ENCODE results near the gene GRIPAP1.
A peak's percentile ranks its signal among the peaks of the same experiment; 100 is the strongest.

GRIPAP1 gene

GRCh38 chrX:48958635-48959094, 43.4 kb downstream of the GRIPAP1 start:
- peak; percentile 66 for DNase-seq

DNA sequence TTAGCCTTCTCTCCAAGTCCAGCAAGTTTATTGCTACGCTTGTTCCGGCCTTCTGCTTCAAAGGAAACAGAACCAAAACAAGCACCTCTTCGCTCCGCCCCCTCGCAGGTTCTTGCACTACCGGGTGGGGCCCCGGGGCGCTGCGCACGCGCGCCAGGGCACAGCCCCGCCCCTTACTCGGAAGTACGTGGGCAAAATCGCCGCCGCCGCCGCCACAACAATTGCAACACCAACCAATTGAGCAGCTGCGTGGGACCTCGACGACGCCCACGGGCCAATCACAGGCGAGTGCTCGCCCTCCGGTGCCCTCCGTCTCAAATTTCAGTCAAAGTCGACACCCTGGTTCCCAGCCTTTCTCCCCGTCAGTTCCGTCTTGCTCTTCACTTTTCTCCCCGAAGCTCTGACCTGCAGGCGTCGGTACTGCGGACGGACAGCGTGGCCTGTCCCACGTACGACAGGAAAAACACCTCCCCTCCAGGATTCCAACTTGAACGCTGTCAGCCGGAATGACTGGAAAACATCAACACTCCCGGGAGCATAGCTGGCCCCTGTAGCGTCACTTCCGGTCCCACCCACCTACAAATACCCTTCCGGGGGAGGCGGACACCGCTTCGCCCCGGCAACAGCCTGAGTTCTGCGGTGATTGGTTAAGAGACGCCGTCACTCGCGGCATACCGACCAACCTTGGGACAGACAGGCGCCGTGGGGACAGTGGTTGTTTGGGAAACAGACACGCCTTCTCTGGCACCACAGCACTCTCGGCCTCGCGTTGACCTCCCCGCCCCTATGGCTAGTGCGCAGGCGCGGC, 44.0 kb downstream of the GRIPAP1 start:
- peak; percentile 91 for DNase-seq

GRCh38 chrX:48957477-48957826, 44.6 kb downstream of the GRIPAP1 start, which contains the start of gene OTUD5:
Gene OTUD5, minus strand, starts transcription at chrX:48957607. Its CDS starts 37 bp downstream, at chrX:48957570.
- no peak for DNase-seq

DNA sequence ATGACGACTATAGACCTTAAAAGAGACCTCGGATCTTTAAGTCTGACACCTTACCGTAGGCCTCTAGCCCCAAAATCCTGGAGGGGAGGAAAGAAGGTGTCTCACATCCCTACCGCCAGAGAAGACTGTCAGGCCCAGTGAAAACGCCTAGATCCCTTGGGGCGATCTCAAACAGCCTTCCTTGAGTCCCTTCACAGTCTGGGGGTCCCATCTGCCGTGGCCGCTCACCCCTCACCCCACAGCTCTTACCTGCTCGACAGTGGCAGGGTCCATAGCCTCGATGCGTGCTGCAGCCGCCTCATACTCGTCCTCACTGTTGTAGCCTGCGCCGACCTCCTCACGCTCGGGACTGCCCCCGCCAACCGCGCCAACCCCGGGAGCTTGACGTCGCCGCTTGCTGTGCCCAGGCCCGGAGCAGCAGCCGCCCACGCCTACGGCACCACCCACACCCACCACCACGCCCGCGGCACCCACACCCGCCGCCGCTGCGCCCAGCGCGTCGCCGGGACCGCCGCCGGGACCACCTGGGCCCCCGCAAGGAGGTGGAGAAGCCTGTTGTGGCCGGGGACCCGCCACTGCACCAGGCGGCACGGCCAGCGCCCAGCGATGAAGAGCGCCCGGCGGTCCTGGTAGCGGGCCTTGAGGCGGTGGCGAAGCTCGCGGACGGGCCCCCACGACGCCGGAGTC, 45.2 kb downstream of the GRIPAP1 start:
- DNase-seq, result peak; percentile 73

GRCh38 chrX:48948589-48948988, 53.5 kb downstream of the GRIPAP1 start:
- no peak for DNase-seq

- DNase-seq, result peak; percentile 79
Measured at GRCh38 chrX:48945517-48946348, 56.3 kb downstream of the GRIPAP1 start.

DNA sequence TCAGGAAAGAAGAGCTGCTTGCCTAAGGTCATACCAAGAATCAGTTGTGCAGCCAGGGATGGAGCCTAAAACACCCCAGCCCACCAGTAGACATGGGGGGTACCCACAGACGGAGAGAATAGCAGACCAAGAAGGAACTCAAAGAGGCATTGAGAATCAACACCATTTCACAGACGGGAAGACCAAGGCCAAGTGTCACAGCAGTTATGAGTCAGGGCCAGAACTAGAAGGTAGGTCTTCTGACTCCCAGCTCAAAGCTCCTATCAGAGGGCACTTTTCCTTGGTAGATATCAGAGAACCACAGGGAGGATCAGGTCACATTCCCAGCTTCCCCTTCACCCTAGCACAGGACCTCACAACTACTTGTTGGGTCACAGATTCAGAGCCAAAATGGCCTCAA, 59.2 kb downstream of the GRIPAP1 start:
- DNase-seq, result no peak

DNA sequence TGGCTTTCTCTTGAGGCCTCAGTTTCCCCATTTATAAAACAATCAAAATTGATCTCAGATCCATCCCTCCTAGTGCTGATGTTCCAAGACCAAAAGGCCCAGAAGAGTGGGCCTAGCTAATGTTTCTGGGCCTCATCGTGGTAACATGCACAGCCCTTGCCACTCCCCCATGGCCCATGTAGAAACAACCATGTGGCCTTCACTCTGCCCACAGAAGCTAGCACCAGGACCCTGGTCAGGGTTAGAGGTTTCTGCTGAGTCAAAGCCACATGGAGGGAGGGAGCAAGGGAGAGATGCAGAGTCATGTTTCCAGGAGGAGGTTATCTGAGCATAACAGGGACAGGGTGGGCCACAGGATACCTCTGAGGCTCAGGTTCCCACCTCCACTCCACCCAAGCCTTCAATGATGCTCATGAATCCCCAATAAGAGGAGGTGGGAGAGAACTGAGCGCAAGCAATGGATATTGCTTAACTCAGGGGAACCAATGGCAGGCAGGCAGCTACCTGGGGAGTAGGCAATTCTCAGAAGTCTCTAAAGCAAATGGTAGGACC, 61.6 kb downstream of the GRIPAP1 start:
- DNase-seq, result no peak

- DNase-seq, result peak; percentile 69
Measured at GRCh38 chrX:48939524-48940228, 62.4 kb downstream of the GRIPAP1 start.

DNA sequence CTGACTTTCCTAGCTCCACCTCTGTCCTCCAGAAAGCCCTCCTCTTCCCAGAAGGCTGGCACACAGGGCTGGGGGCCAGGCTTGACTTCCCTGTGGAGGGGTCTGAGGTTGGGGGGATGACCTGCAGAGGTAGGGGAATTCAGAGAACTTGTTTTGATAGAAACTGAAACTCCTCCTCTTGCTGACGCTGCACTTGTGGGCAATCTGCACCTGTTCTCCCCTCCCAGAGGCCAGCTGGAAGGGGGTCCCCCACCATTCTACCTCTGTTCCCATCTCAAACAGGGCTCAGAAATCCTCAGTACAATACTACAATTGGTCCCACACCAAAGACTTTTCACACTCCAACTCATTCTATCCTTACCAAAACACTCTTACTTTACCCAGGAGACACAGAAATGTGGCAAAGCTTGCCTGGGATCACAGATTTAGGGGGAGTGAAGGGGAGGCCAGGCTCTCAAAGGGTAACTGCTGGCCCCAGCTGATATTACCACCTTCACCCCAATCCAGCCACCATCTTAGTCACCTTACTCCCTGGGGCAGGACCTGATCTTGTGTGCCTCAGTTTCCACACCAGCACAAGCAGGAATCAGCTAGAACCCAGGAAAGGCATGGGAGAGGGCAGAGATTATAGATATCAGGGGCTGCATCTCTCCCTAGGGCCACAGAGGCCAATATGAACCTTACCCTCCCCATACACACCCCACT, 63.2 kb downstream of the GRIPAP1 start:
- DNase-seq, result peak; percentile 81

DNA sequence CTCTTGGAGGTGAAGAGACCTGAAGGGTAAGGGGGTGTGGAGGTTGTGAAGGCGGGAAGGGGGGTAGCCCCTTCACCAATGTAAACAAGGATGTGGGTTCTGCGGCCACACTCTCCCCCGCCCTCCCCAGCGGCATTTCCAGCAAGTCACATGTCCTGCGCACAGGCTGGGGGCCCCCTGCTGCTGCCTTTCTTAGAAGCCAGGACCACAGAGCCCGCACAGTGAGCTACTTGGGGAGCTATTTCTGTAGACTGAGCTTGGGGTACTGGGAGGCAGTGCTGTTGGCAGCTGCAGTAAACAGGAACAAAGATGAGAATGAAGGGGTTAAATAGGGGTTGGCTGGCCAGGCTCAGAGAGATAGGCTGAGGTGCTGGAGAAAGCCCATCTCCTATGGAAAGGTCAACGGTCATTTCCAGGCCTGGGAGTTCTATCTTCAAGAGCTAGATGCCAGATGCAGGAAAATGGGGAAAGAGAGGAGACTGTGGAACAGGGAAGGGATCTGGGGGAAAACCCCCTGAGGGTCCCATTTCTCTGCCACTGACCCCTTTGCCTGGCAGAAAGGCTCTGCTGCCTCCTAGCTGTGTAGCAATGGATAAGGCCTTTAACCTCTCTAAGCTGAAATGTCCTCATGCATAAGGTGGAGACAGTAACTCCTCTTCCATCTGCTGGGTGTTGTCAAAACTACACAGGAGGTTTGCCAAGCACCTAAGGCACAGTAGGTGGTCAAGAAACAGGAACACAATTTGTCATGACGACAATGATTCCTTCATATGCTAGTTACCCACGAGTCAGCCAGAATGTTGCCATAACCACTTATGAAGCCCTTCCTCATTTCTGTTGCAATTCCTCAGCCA, 64.8 kb downstream of the GRIPAP1 start:
- DNase-seq, result peak; percentile 94

- DNase-seq, result peak; percentile 67
Measured at GRCh38 chrX:48936429-48937053, 65.5 kb downstream of the GRIPAP1 start.

- no peak for DNase-seq
Measured at GRCh38 chrX:48935301-48935670, 66.8 kb downstream of the GRIPAP1 start.

DNA sequence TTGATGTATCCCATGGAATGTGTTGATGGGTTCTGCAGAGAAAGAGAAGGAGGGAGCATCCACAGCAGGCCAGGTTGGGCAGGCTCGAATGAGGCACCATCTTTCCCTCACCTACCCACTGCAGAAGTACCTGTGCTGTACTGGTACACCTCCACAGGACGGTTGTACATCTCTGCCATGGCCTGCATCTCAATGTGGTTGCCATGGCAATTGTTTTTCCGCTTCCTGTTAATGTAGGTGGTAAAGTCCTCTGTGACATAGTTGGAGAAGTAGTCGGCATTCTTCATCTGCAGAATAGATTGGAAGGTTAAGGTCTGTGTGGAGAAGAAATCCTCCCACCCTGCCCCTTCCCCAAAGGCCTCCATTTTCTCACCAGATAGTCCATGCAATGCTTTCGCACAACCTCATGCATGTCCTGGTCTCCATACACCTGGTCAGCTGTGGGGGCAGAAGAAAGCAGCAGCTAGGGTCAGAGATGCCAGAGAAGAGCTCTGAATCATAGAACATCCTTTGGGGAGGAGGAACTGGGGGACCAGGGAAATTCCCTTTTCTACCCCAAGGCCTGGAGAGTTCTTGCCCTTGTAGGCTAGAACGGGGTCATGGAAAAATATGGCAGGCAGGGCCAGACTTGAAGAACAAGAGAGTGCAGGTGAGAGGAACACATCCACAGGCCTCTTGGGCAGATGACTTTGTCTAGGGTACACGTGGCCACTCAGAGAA, 67.3 kb downstream of the GRIPAP1 start:
- DNase-seq, result peak; percentile 65

DNA sequence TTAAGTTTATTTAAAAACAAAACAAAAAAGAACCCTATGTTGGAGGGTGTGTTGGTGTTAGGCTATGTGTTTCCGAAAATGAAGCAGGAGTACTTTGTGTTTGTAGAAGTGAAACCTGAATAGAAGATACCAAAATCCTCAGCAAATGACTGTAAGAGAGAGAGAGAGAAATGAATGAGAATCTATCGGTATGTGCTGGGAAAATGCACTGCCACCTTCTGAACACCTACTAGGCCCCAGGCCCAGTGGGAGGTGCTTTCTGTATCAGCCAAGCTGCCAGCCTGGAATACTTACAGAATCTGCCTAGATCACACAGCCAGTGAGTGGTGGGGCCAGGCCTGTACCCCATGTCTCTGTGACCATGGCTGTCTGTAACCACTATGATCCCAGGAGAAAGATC, 68.3 kb downstream of the GRIPAP1 start:
- DNase-seq, result no peak

DNA sequence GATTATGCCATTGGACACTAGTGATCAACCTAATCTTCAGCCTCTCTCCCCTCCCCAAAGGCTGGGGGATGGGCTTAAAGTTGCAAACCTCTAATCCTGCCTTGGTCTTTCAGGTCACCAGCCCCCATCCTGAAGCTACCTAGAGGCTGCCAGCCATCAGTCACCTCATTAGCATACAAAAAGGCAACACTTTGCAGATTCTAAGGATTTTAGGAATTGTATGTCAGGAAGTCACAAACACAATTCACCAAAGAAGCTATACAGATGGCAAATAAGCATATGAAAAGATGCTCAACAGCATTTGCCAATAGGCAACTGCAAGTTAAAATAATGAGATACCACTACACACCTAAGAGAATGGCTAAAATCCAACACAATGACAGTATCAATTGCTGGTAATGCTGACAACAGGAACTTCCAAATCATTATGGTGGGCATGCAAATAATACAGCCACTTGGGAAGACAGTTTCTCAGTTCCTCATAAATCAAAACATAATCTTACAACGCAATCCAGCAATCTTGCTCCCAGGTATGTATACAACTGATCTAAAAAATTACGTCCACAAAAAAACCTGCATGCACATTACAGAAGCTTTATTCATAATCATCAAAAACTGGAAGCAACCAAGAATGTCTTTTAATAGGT, 74.2 kb downstream of the GRIPAP1 start:
- no peak for DNase-seq

DNA sequence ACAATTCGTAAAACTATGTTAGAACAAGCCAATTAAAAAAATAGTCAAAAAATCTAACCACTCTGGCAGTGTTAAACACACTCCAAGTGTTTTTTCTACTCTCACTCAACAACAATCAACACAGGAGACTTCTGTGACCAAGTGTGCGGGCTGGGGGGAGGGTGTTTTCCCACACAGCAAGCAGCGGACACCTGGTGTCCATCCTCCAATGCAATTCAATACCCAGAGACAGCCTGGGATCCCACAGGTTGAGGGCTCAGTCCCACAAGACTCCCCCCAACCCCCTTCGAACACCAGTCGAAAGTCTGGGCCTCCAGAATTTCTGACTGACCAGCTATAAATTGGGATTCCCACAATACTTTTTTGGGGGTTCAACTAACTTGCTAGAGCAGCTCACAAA, 74.9 kb downstream of the GRIPAP1 start:
- no peak for DNase-seq

DNA sequence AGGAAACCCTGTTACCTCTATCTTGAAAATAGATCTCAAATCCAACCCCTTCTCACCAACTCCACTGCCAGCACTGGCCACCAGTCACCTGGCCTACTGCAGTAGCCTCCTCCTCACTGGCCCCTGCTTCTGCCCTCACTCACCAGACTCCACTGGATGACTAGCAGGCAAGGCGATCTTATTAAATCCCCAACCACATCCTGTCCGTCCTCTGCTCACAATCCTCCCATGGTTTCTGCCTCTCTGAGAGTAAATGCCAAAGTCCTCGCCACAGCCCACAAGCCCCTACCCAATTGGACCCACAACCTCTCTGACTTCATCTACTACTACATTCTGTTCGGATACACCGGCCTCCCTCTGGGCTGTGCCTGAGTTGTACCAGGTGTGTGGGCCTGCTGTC, 77.8 kb downstream of the GRIPAP1 start:
- DNase-seq, result no peak

GRCh38 chrX:48923771-48924170, 78.3 kb downstream of the GRIPAP1 start:
- no peak for DNase-seq
